ENCODE data around the gene ADAM8.

ADAM8 gene

GRCh38 chr10:133281084-133281483, 4.4 kb upstream of the ADAM8 start:
- no peak for DNase-seq

- DNase-seq: no peak
These were observed 3.9 kb upstream of the ADAM8 start for GRCh38 chr10:133280391-133281059.

GRCh38 chr10:133279326-133280226, 2.9 kb upstream of the ADAM8 start:
- DNase-seq: no peak

- DNase-seq: peak; percentile 83
These were observed 2.1 kb upstream of the ADAM8 start for GRCh38 chr10:133278577-133279265.

GRCh38 chr10:133277993-133278576, 1.4 kb upstream of the ADAM8 start:
- no peak for DNase-seq

GRCh38 chr10:133277277-133277992, 767 bp upstream of the ADAM8 start:
- DNase-seq: no peak

GRCh38 chr10:133276100-133276434, 601 bp downstream of the ADAM8 start:
- DNase-seq: no peak

- DNase-seq: no peak
These were observed 980 bp downstream of the ADAM8 start for GRCh38 chr10:133275684-133276092.

- peak; percentile 30 for DNase-seq
These were observed 1.7 kb downstream of the ADAM8 start for GRCh38 chr10:133274751-133275683.

GRCh38 chr10:133273534-133274143, 3.0 kb downstream of the ADAM8 start:
- no peak for DNase-seq

GRCh38 chr10:133272964-133273420, 3.7 kb downstream of the ADAM8 start:
- no peak for DNase-seq

- no peak for DNase-seq
These were observed 4.2 kb downstream of the ADAM8 start for GRCh38 chr10:133272301-133272963.

- DNase-seq: no peak
These were observed 5.0 kb downstream of the ADAM8 start for GRCh38 chr10:133271521-133272300.

- DNase-seq: no peak
These were observed 5.8 kb downstream of the ADAM8 start for GRCh38 chr10:133270773-133271297.

GRCh38 chr10:133270204-133270603, 6.5 kb downstream of the ADAM8 start:
- DNase-seq: no peak

- DNase-seq: no peak
These were observed 7.3 kb downstream of the ADAM8 start for GRCh38 chr10:133269367-133269766.

- DNase-seq: no peak
These were observed 8.1 kb downstream of the ADAM8 start for GRCh38 chr10:133268532-133268931.

- no peak for DNase-seq
These were observed 8.8 kb downstream of the ADAM8 start for GRCh38 chr10:133267829-133268228.

- no peak for DNase-seq
These were observed 9.4 kb downstream of the ADAM8 start for GRCh38 chr10:133267293-133267692.

Data from NCI-H226 (cell line).